Endometrial microvascular endothelial cells (primary cell): ENCODE measurements around the gene SPON2. TPM values are rescaled to one million over a fixed set of nuclear protein-coding genes. Genes with fewer than 3 reads are reported as not detected.
"Not testable (repeated sequence)": the region's sequence is repeated elsewhere in the genome, so short reads cannot be mapped to it uniquely, and the experiment has no call there.

Source experiments
- in situ Hi-C: cut with HindIII; loops from 2 replicates; pipeline ENCODE4 v1.10.0; 2017; ENCODE audit warnings: low sequenced_read_pairs, low pct_unique_long_range_greater_than_20kb; ENCODE audit errors: inconsistent ontology term
- total RNA-seq: library from RNA; depleted of rRNA; stranded (reverse); fragments of >200 nt; gene quantifications from one replicate; pipeline ENCODE4 v1.2.3, GENCODE V29; 2015; ENCODE audit errors: inconsistent ontology term

Gene SPON2
- total RNA-seq, 1 donor from 2014 or later: 3.3 TPM

DNA sequence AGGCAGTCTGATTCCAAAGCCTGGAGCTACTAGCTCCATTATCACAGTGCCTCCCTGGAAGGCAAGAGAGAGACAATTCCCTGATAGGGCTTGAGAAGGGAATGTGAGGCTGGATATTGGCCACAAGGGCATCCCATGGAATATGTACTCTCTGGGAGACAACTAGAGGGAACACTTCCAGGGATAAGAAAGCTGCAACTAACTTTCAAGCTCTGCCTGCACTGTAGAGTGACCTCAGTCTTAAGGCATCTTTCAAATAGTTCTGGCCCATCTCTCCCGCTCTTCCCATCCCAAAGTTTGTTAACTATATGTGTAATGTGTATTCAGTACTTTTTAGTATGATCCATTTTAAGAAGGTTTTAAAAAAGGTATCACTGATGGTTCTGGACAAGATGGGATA, 45.9 kb downstream of the SPON2 start:
- in situ Hi-C loops: no loop called here

DNA sequence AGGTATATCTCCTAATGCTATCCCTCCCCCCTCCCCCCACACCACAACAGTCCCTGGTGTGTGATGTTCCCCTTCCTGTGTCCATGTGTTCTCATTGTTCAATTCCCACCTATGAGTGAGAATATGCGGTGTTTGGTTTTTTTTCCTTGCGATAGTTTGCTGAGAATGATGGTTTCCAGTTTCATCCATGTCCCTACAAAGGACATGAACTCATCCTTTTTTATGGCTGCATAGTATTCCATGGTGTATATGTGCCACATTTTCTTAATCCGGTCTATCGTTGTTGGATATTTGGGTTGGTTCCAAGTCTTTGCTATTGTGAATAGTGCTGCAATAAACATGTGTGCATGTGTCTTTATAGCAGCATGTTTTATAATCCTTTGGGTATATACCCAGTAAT, 46.9 kb downstream of the SPON2 start:
- in situ Hi-C loops: not testable (repeated sequence)

DNA sequence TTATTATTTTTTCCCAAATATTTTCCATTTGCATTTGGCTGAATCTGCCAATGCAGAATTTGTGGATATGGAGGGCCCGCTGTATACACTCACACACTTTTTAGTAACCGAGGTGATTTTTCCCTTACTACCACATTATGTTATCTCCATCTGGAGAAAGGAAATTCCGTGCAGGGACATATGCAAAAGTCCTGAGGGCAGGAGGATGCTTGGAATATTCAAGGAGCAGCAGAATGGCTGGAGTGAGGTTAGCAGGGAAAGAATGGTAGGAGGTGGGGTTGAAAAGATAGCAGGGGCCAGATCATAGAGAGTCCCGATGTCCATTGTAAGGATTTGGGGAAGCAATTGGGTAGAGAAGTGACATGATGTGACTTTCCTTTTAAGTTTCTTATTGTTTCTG, 47.6 kb downstream of the SPON2 start:
- in situ Hi-C loops: no loop called here

DNA sequence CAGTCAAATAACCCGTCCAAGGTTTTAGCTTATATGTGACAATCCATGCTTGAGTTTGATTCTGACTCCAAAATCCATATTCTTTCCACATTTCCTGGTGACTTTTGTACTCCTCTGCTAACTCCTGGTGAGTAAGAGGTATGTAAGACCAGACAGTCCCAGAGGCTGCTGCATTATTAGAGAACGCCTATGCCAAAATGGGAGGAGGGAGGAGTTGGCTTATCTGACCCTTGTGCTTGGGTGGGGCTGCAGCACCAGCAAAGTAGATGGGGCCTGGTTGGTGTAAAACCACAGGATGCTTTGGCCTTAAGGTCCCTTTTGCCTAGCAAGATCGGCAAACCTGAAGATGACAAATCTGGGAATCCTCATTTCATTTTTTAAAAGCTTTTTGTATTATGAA, 49.9 kb downstream of the SPON2 start:
- in situ Hi-C loops: no loop called here

Other genes with a start within 250 kb of the SPON2 start
- gene GAK, start 240.3 kb downstream of the SPON2 start, total RNA-seq: 79.9 TPM
- gene TMEM175, start 240.1 kb downstream of the SPON2 start, total RNA-seq: 16.3 TPM
- gene DGKQ, start 199.0 kb downstream of the SPON2 start, total RNA-seq: 17.3 TPM
- 3.0 TPM for gene IDUA, start 185.5 kb downstream of the SPON2 start, total RNA-seq
- not detected for gene SLC26A1, start 179.2 kb downstream of the SPON2 start, total RNA-seq
- gene FGFRL1, start 161.0 kb downstream of the SPON2 start, total RNA-seq: 11.9 TPM
- 0.19 TPM for gene RNF212, start 59.0 kb downstream of the SPON2 start, total RNA-seq
- 237 TPM for gene CTBP1, start 76.5 kb upstream of the SPON2 start, total RNA-seq
- 61.2 TPM for gene MAEA, start 117.3 kb upstream of the SPON2 start, total RNA-seq
- 7.4 TPM for gene UVSSA, start 174.6 kb upstream of the SPON2 start, total RNA-seq
- not detected for gene NKX1-1, start 233.9 kb upstream of the SPON2 start, total RNA-seq